Measurements from ENCODE around the gene INO80. TPM values are rescaled to one million over a fixed set of nuclear protein-coding genes. Genes with fewer than 3 reads are reported as not detected.

The INO80 gene, protein sequence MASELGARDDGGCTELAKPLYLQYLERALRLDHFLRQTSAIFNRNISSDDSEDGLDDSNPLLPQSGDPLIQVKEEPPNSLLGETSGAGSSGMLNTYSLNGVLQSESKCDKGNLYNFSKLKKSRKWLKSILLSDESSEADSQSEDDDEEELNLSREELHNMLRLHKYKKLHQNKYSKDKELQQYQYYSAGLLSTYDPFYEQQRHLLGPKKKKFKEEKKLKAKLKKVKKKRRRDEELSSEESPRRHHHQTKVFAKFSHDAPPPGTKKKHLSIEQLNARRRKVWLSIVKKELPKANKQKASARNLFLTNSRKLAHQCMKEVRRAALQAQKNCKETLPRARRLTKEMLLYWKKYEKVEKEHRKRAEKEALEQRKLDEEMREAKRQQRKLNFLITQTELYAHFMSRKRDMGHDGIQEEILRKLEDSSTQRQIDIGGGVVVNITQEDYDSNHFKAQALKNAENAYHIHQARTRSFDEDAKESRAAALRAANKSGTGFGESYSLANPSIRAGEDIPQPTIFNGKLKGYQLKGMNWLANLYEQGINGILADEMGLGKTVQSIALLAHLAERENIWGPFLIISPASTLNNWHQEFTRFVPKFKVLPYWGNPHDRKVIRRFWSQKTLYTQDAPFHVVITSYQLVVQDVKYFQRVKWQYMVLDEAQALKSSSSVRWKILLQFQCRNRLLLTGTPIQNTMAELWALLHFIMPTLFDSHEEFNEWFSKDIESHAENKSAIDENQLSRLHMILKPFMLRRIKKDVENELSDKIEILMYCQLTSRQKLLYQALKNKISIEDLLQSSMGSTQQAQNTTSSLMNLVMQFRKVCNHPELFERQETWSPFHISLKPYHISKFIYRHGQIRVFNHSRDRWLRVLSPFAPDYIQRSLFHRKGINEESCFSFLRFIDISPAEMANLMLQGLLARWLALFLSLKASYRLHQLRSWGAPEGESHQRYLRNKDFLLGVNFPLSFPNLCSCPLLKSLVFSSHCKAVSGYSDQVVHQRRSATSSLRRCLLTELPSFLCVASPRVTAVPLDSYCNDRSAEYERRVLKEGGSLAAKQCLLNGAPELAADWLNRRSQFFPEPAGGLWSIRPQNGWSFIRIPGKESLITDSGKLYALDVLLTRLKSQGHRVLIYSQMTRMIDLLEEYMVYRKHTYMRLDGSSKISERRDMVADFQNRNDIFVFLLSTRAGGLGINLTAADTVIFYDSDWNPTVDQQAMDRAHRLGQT (N-terminal part only)
- 10 to 100 TPM; 14.0 to 34.3 TPM for total RNA-seq

DNA sequence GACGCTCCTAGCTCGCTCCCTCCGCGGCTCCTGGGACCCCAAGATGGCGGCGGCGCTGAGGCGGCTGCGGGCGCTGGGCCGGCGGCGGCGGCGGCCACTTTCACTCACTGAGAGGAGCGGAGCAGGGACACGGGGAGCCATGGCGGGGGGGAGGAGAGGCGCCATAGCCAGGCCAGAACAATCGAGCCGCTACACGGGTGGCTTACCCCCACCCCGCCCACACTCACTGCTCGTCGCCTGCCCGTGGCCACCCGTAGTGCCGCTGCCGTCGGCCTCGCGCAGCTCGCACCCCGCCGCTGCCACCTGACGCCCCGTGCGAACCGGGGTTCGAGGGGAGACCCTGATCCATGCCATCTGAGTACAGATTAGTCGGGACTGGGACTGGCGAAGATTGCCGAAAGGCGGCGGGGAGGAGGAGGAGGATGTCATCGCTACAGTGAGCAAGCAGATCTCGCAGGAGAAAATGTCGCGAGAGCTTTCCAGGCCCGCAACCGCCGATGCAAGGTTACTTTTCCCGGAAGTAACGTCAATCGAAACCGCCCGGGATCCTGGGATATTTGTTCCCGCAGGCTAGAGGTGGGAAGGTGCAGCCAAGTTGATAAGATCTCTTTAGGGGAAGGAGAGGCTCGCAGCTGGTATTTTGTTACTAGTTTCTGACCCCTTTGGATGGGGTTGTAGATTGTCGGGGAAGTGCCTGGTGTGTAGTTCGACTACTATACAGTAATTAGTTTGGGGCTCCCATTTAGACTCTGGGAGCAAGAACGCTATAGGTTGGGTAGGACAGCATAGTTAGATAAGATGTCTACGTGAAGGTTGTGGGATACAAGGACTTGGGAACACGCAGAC is at the start of gene INO80:
TSS of gene INO80 (minus strand) at position 165 of the 846 bp plus-strand sequence. CDS start 19,970 bp downstream, outside the sequence.
- Histone ChIP-seq H3K4me3 (peak within 1 kb of the TSS; percentile 82 to 83), H3K27me3 (no peaks in the 10 kb centered on the region), H3K27ac (peak within 1 kb of the TSS; percentile 99 to 100 (median 99)), H3K36me3 (replicated peaks in 1 of 2; ENCODE audit: insufficient read depth in 1 of 2, low read depth in 2 of 2) (no peaks in the 10 kb centered on the region), H3K4me1 (peaks cover 13% of the 10 kb centered on the region), H3K9me3 (no peaks in the 10 kb centered on the region)
- ATAC-seq, result peak; percentile 96
- intact Hi-C loops (cut with DNase I), result no loop called here
- WGBS, 2 donors, result 1 to 2% methylated on average over 6 to 55 of the region's 64 CpGs
- DNase-seq, result peak; percentile 99
- TF ChIP-seq, protein P1, sequence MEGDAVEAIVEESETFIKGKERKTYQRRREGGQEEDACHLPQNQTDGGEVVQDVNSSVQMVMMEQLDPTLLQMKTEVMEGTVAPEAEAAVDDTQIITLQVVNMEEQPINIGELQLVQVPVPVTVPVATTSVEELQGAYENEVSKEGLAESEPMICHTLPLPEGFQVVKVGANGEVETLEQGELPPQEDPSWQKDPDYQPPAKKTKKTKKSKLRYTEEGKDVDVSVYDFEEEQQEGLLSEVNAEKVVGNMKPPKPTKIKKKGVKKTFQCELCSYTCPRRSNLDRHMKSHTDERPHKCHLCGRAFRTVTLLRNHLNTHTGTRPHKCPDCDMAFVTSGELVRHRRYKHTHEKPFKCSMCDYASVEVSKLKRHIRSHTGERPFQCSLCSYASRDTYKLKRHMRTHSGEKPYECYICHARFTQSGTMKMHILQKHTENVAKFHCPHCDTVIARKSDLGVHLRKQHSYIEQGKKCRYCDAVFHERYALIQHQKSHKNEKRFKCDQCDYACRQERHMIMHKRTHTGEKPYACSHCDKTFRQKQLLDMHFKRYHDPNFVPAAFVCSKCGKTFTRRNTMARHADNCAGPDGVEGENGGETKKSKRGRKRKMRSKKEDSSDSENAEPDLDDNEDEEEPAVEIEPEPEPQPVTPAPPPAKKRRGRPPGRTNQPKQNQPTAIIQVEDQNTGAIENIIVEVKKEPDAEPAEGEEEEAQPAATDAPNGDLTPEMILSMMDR (IDR thresholded peaks at IDR 0.05), result peak in 2 of 7 experiments; percentile 10 to 17
- TF ChIP-seq POLR2A (IDR thresholded peaks at IDR 0.05), result peak; percentile 77 to 98 (median 95)

DNA sequence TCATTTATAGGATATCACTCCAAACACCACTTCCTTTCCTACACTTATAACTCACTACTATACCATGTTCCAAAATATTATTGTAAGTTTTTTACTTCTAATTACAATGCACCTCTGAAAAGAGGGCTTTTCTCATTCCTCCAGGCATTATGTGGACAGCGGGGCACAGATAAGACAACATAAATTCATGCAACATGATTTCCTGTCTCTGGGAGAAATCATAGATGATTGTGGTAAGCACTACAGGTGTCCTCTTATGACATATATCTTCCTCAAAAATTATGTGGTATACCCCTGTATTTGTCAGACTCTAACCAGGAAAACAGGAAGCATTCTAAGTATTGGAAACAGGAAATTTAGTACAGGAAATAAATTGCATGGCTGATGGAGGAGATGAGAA is 45.7 kb upstream of the INO80 start:
- no peak for DNase-seq
- Histone ChIP-seq H3K4me1 (no peaks in the 10 kb centered on the region), H3K27me3 (no peaks in the 10 kb centered on the region), H3K36me3 (replicated peaks in 1 of 2; ENCODE audit: insufficient read depth in 1 of 2, low read depth in 2 of 2) (no peaks in the 10 kb centered on the region), H3K9me3 (no peaks in the 10 kb centered on the region), H3K27ac (peak overlapping the region in 2 of 4 donors; percentile 6 to 59), H3K4me3 (no peak overlapping the region)
- TF ChIP-seq, protein P1 (IDR thresholded peaks at IDR 0.05), result no peak
- no peak for TF ChIP-seq POLR2A (IDR thresholded peaks at IDR 0.05)
- no peak for ATAC-seq
- intact Hi-C loops (cut with DNase I), result no loop called here
- WGBS, 2 donors, result 65 to 76% methylated on average over 1 of the region's 1 CpG

DNA sequence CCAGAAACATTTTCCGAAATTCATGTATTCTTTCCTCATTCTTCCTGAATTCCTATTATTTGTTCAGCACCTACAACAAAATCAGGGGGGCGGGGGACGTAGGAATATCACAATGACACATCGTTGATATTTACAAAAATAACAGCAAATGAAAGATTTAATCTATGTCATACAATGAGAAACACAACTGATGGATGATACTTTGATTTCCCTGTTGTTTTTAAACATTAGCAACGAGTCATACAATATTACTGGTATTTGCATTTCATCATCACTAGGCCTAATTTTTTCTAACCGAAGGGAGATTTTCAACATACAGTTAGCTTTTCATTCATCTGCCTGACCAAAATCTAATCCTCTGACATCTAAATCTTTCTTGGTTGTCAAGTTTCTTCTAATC is 45.3 kb upstream of the INO80 start:
- no peak overlapping the region for H3K4me3 ChIP-seq
- H3K4me1 ChIP-seq, result no peaks in the 10 kb centered on the region
- H3K9me3 ChIP-seq, result no peaks in the 10 kb centered on the region
- H3K36me3 ChIP-seq (replicated peaks in 1 of 2; ENCODE audit: insufficient read depth in 1 of 2, low read depth in 2 of 2), result no peaks in the 10 kb centered on the region
- WGBS, 2 donors, result 43 to 47% methylated on average over 6 of the region's 6 CpGs
- intact Hi-C loops (cut with DNase I), result no loop called here
- no peaks in the 10 kb centered on the region for H3K27me3 ChIP-seq
- ATAC-seq (no peak), DNase-seq (no peak)
- H3K27ac ChIP-seq, result peak overlapping the region in 2 of 4 donors; percentile 6 to 59
- TF ChIP-seq POLR2A (IDR thresholded peaks at IDR 0.05), result no peak
- TF ChIP-seq, protein P1 (IDR thresholded peaks at IDR 0.05), result no peak
